Kidney capillary endothelial cell (primary cell): Measurements from ENCODE around the gene RGS4.
A peak's percentile ranks its signal among the peaks of the same experiment; 100 is the strongest.
"Not testable (repeated sequence)": the region's sequence is repeated elsewhere in the genome, so short reads cannot be mapped to it uniquely, and the experiment has no call there.

Experiments
- DNase-seq: peaks from one replicate; pipeline ENCODE4 v3.0.0-alpha.2; 2018; ENCODE audit warnings: low spot score

Gene RGS4

DNA sequence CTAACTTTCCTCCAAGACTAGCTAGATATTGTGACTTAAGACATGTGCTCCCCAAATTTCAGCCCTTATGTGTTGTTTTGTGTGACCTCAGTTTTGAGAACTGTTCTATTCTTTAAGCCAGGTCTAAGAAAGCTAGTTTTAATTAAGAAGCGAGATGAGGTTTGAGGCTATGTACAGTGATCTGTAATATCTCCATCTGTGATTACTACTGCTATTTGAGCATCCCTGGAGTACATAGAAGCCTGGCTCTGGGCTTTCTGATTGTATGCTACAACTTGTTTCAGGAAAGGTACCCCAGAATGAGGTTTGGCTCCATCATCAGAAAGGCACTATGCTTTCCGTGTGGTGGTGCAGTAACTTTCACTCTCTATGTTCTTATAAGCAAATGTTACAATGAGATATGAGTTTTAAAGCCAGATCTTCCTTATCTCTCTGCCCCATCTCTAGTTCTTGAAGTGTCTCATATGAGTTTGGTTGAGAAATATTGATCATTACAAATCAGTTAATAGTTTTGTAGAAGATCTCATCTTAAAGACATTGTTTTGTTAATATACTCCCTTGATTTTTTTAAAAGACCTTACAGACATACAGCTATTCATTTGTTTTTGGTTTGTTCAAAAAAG is 605 bp downstream of the RGS4 start:
- DNase-seq = no peak

DNA sequence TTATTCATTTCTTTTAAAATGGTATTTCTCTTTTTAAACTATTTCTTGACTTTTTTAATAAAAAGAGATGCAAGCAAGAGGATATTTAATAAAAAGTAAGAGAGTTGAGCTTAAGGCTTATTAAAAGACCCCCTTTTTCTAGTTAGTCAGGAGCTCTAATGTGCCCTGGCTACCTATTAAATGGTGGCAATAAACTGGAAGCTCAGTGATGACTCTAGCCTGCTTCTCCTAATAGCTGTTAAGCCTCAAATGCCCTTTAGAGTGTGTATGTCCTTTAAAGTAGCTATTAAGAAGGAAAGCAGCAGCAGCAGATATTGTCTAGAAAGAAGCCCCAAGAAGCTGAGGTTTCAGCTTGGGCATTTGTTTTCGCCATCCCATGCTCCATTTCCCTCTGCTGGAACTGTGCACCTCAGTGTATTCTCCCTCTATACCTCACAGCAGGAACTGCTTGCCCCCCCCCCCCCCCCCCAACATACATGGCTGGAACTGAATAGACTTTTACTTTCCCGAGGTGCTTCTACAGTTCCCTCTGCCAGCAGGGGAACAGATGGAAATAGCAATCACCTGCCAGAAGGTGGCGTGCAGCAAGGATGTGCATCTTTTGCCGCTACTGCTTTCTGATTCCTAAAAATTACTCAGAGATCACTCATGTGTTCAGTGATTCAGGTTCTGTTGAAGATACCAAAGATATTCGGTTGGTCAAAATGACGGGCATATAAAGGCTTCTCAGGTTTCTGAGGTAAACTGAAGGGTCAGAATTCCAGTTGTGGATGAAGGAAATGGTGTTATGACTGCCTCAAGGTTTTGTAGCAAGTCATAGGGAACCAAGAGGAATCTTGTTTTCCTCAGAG is 2.5 kb downstream of the RGS4 start:
- DNase-seq = peak; percentile 79

DNA sequence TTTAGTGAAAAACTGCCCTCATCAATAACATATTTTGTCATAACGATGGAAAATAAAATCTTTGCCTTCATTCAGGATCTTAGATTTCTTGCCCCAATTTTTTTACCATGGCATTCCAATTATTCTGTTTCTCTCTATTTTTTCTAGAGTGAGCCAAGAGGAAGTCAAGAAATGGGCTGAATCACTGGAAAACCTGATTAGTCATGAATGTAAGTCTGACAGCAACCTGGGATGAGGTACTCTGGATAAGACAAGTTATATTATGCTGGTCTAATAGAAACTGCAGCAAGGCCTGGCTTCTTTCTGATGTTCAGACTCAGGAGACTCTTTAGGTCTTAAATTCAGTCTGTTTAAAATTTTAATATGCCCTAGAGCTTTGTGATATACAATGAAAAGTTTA is 3.5 kb downstream of the RGS4 start:
- peak; percentile 70 for DNase-seq

- DNase-seq = no peak
Observed at GRCh38 chr1:163074004-163074403, 4.8 kb downstream of the RGS4 start.

DNA sequence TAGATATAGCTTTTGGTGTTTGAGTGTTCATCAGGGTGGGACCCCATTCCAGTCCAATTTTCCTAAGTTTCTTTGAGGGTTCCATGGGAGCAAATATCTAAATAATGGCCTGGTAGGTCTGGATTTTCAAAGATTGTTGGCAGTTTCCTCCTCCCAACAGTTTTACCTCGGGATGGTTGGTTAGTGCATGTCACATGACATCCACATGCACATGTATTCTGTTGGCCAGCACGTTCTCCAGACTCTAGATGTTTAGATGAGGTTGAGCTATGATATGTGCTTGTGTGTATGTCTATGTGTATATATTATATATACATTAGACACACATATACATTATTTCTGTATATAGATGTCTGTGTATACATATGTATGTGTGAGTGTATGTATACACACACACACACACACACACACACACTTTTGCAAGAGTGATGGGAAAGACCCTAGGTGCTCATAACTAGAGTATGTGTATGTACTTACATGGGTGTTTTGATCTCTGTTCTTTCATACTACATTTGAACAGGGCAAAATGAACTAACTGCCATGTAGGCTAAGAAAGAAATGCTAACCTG is 5.6 kb downstream of the RGS4 start:
- no peak for DNase-seq

DNA sequence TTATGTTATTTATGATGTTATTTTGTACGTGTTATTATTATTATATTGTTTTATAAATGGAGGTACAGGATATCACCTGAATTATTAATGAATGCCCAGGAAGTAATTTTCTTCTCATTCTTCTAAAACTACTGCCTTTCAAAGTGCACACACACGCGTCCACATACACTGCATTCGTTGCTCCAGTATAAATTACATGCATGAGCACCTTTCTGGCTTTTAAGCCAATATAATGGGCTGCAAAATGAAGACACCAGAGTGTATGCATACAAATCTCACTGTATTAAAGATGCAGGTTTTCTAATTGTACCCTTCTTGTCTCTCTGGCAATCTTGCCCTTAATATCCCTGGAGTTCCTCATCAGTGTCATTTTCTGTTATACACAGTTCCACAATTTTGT is 6.9 kb downstream of the RGS4 start:
- DNase-seq = no peak

- DNase-seq = no peak
Observed at GRCh38 chr1:163076446-163076845, 7.3 kb downstream of the RGS4 start.

GRCh38 chr1:163076981-163077761 is 8.0 kb downstream of the RGS4 start:
- DNase-seq = no peak

DNA sequence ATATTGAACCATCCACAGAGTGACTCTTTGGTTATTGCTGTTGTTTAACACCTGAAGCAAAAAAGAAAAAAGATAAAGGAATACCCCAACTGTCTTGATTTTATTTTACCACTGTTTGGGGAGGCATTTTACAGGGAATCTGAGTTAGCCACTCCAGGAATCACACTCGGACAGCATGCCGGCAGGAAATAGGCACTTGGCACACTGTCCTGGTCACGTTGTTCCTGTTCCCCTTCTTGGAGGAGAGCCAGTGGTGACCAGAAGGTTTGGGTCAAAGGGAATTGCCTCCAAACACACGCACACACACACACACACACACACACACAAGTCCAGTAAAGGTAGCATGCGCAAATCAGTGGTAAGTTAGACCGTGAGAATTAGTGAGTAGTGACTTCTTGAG is 13.8 kb downstream of the RGS4 start:
- no peak for DNase-seq

- no peak for DNase-seq
Observed at GRCh38 chr1:163083690-163084089, 14.5 kb downstream of the RGS4 start.

DNA sequence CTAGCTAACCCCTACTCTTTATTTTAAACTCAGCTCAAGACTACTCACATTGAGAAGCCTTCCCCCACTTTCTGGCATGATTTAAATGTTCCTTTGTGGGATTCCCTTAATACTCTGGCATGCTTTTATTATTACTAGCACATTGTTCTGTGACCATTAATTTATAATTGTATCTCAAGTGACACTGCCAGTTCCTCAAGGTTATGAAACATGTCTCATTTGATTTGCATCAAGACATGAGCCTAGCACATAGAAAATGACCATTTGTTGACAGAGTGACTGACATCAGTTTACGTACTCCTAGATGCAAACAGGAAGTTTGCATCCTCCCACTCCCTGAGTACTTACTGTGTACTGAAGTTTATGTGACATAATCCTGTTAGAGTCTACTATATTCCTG is 15.2 kb downstream of the RGS4 start:
- DNase-seq = no peak

- DNase-seq = no peak
Observed at GRCh38 chr1:163085041-163085903, 16.1 kb downstream of the RGS4 start.

- no peak for DNase-seq
Observed at GRCh38 chr1:163085904-163086268, 16.7 kb downstream of the RGS4 start.

- DNase-seq = not testable (repeated sequence)
Observed at GRCh38 chr1:163089117-163089516, 20.0 kb downstream of the RGS4 start.

- no peak for DNase-seq
Observed at GRCh38 chr1:163090321-163090945, 21.3 kb downstream of the RGS4 start.

- no peak for DNase-seq
Observed at GRCh38 chr1:163093169-163093568, 24.0 kb downstream of the RGS4 start.

GRCh38 chr1:163093579-163093978 is 24.4 kb downstream of the RGS4 start:
- no peak for DNase-seq

DNA sequence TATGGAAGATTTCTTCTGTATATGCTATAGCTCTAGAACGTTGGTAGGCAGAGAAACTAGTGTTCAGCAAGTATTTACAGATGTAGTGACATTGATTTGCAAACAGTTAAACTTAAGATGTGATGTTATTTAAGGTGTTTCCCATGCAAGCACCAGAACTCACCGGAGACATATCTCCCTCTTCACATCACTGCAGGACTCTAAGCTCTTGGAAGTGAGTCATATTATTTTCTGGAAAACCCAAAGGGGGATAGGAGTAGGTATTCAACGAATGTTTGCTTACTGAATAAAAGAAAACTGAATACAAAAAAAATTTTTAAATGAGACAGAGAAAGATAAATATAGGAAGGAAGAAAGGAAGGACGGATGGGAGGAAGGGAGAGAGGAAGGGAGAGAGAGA is 25.0 kb downstream of the RGS4 start:
- DNase-seq = no peak

DNA sequence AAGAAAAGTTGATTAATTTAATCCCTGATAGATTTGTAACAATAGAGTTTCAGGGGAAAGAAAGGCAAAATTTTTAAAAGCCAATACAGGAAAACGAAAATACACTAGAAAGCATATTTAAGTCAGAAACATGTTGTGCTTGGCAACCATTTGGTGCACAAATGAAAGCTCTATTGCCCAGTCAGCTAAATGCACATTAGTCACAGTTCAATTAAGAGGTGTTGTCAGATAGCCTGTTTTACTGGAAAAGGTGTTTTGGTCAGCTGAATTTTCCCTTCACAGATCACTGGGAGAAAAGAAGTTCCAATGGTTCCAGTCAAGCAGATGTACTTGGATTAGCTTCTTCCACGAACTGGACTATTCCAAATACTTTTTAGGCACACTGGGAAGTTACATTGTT is 25.4 kb downstream of the RGS4 start:
- DNase-seq = no peak

DNA sequence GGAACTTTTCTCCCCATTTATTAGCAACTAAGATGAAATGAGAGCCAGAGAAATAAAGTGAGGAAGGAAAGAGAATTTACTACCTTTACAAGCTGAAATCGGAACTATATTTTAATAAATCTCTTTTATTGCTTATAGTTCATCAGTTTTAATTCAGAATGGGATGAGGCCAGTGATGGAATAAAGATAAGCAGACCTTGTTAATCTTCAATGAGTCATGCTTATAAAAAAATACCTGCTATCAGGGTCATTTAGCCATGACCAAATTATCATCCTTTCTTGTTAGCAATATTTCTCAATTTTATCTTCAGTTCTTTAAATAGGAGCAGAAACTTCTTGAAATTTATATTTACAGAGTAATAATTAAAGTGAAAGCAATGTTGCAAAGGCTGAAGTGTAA is 26.1 kb downstream of the RGS4 start:
- no peak for DNase-seq

GRCh38 chr1:163102590-163102989 is 33.4 kb downstream of the RGS4 start:
- no peak for DNase-seq
